Hepatocyte (in vitro differentiated cells): Measurements from ENCODE around the gene DRG2. TPM values are rescaled to one million over a fixed set of nuclear protein-coding genes. Genes with fewer than 3 reads are reported as not detected.

ENCODE experiments used
- DNase-seq: peaks from one replicate; pipeline ENCODE4 v3.0.0-alpha.2; 2016; ENCODE audit warnings: low spot score
- H2AFZ ChIP-seq: fragments of 200-600 bp; sonication (generic); 2 replicates; pipeline ENCODE4 v1.6.0; 2016; ENCODE audit warnings: antibody characterized with exemption, mild to moderate bottlenecking
- H3K27ac ChIP-seq: fragments of 200-600 bp; sonication (generic); 2 replicates; pipeline ENCODE4 v1.5.1; 2016; ENCODE audit warnings: mild to moderate bottlenecking
- H3K27me3 ChIP-seq: fragments of 200-600 bp; sonication (generic); 2 replicates; pipeline ENCODE4 v1.6.1; 2016
- H3K36me3 ChIP-seq: fragments of 200-600 bp; sonication (generic); replicated peaks from 2 replicates; pipeline ENCODE4 v1.5.1; 2016; ENCODE audit warnings: low read depth; ENCODE audit not compliant: insufficient read depth
- H3K4me1 ChIP-seq: fragments of 200-600 bp; sonication (generic); 2 replicates; pipeline ENCODE4 v1.5.1; 2016; ENCODE audit warnings: mild to moderate bottlenecking, moderate library complexity; ENCODE audit not compliant: insufficient read depth
- H3K4me2 ChIP-seq: fragments of 200-600 bp; sonication (generic); 2 replicates; pipeline ENCODE4 v1.6.0; 2016
- H3K4me3 ChIP-seq: fragments of 200-600 bp; sonication (generic); 2 replicates; pipeline ENCODE4 v1.5.1; 2016; ENCODE audit warnings: mild to moderate bottlenecking
- H3K79me2 ChIP-seq: fragments of 200-600 bp; sonication (generic); 2 replicates; pipeline ENCODE4 v1.6.0; 2017; ENCODE audit warnings: mild to moderate bottlenecking
- H3K9me2 ChIP-seq: fragments of 200-600 bp; sonication (generic); replicated peaks from 2 replicates; pipeline ENCODE4 v1.6.0; 2017; ENCODE audit warnings: mild to moderate bottlenecking; ENCODE audit not compliant: insufficient read depth
- H3K9me3 ChIP-seq: fragments of 200-600 bp; sonication (generic); 2 replicates; pipeline ENCODE4 v1.5.1; 2016; ENCODE audit warnings: low read depth, mild to moderate bottlenecking
- H4K20me1 ChIP-seq: fragments of 200-600 bp; sonication (generic); 2 replicates; pipeline ENCODE4 v1.6.0; 2016; ENCODE audit warnings: mild to moderate bottlenecking; ENCODE audit not compliant: insufficient read depth, poor library complexity, severe bottlenecking
- CTCF ChIP-seq: fragments of 200-600 bp; sonication (generic); IDR thresholded peaks from 2 replicates; pipeline ENCODE4 v1.5.1; 2016; ENCODE audit warnings: antibody characterized with exemption, mild to moderate bottlenecking; ENCODE audit not compliant: poor library complexity
- EZH2 ChIP-seq: fragments of 200-600 bp; sonication (generic); IDR thresholded peaks from 2 replicates; pipeline ENCODE4 v1.6.1; 2016; ENCODE audit warnings: antibody characterized with exemption, mild to moderate bottlenecking, borderline replicate concordance
- EZH2phosphoT487 ChIP-seq: fragments of 200-600 bp; sonication (generic); IDR thresholded peaks from one replicate; pipeline ENCODE4 v1.6.1; 2018; ENCODE audit warnings: antibody characterized with exemption, mild to moderate bottlenecking, low read depth, moderate library complexity; ENCODE audit not compliant: unreplicated experiment, severe bottlenecking
- WGBS: methylation state at CpG from one replicate; pipeline ENCODE4 v1.1.6; 2016; ENCODE audit warnings: low lambda C conversion rate; ENCODE audit errors: missing lambda C conversion rate; 5-methylcytosine and 5-hydroxymethylcytosine counted together
- polyA plus RNA-seq: library from polyadenylated mRNA; unstranded; fragments of >200 nt; fragmentation: Nextera tagmentation; extraction: Ambion mirVana; gene quantifications from 2 replicates; pipeline ENCODE4 v1.2.1, GENCODE V29; 2016
- total RNA-seq: library from RNA; depleted of rRNA; stranded (reverse); fragments of >200 nt; gene quantifications from 2 replicates; pipeline ENCODE4 v1.2.3, GENCODE V29; 2014

Gene DRG2
- total and polyA plus RNA-seq, 2 experiments from 2014 or later: 35.9 to 36.6 TPM

GRCh38 chr17:18111330-18111971, 23.7 kb downstream of the DRG2 start:
- Histone ChIP-seq H3K79me2 (no peaks in the 10 kb centered on the region), H3K4me2 (no peak overlapping the region), H2AFZ (no peak overlapping the region), H4K20me1 (no peaks in the 10 kb centered on the region), H3K9me3 (no peaks in the 10 kb centered on the region), H3K4me1 (no peaks in the 10 kb centered on the region), H3K27me3 (no peaks in the 10 kb centered on the region), H3K9me2 (no peaks in the 10 kb centered on the region), H3K27ac (no peak overlapping the region), H3K4me3 (no peak overlapping the region), H3K36me3 (no peaks in the 10 kb centered on the region)
- DNase-seq: no peak
- no peak for TF ChIP-seq EZH2
- no peak for TF ChIP-seq EZH2phosphoT487
- no peak for TF ChIP-seq CTCF
- 85% methylated on average over 6 of the region's 6 CpGs for WGBS

GRCh38 chr17:18115517-18115916, 27.8 kb downstream of the DRG2 start:
- Histone ChIP-seq H3K4me3 (no peak overlapping the region), H3K27me3 (no peaks in the 10 kb centered on the region), H3K4me2 (no peak overlapping the region), H3K79me2 (no peaks in the 10 kb centered on the region), H3K4me1 (no peaks in the 10 kb centered on the region), H4K20me1 (no peaks in the 10 kb centered on the region), H3K9me2 (no peaks in the 10 kb centered on the region), H2AFZ (no peak overlapping the region), H3K27ac (no peak overlapping the region), H3K9me3 (no peaks in the 10 kb centered on the region), H3K36me3 (no peaks in the 10 kb centered on the region)
- no peak for TF ChIP-seq EZH2
- no peak for TF ChIP-seq CTCF
- TF ChIP-seq EZH2phosphoT487: no peak
- DNase-seq: no peak
- 76% methylated on average over 7 of the region's 7 CpGs for WGBS

- no peak overlapping the region for H3K4me2 ChIP-seq
These were observed 28.3 kb downstream of the DRG2 start for GRCh38 chr17:18116078-18116477.

More at GRCh38 chr17:18116078-18116477, 28.3 kb downstream of the DRG2 start:
- no peaks in the 10 kb centered on the region for H3K27me3 ChIP-seq
- H3K4me3 ChIP-seq: no peak overlapping the region
- TF ChIP-seq EZH2 (no peak), EZH2phosphoT487 (no peak), CTCF (no peak)
- no peaks in the 10 kb centered on the region for H4K20me1 ChIP-seq
- H3K79me2 ChIP-seq: no peaks in the 10 kb centered on the region
- H3K27ac ChIP-seq: no peak overlapping the region
- no peak for DNase-seq
- no peak overlapping the region for H2AFZ ChIP-seq
- H3K9me2 ChIP-seq: no peaks in the 10 kb centered on the region
- WGBS: 96% methylated on average over 5 of the region's 5 CpGs
- no peaks in the 10 kb centered on the region for H3K9me3 ChIP-seq
- H3K4me1 ChIP-seq: no peaks in the 10 kb centered on the region
- H3K36me3 ChIP-seq: no peaks in the 10 kb centered on the region
